ENCODE measurements around the gene PLEKHS1. TPM values are rescaled to one million over a fixed set of nuclear protein-coding genes. Genes with fewer than 3 reads are reported as not detected.

The PLEKHS1 gene
- total and polyA plus RNA-seq, 11 donors: not detected

DNA sequence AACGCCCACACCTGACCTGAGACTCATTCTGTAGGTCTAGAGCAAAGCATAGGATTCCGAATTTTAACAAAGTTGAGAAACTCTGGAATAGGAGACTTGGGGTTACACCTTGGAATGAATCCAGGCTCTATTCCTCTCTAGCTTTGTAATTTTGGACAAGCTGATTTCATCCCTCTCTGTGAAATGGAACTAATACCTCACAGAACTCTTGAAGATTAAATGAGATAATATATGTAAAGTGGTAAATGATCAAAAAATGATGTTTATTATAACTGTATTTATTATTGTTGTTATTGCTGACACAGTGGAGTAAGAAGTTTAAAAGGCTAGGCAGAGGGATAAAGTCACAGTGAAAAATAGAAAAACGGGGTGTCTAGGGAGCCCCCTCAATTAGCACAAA lies 39.5 kb upstream of the PLEKHS1 start:
- Histone ChIP-seq H3K27ac (no peak overlapping the region), H3K9me3 (no peaks in the 10 kb centered on the region), H3K4me3 (no peak overlapping the region), H3K4me1 (peaks cover 0 to 31% (median 7%) of the 10 kb centered on the region in 12 donors), H3K27me3 (no peaks in the 10 kb centered on the region), H3K36me3 (peaks cover 0 to 21% (median 5%) of the 10 kb centered on the region in 9 donors)
- TF ChIP-seq CTCF (IDR thresholded peaks at IDR 0.05): no peak
- no peak for TF ChIP-seq POLR2A (IDR thresholded peaks at IDR 0.05)
- 95 to 97% (median 96%) methylated on average over 3 of the region's 3 CpGs for WGBS, 4 donors
- intact Hi-C loops (cut with DNase I): loop anchor here in 1 of 10 donors (10.0 kb wide), 1 partner anchor 73 kb away; no protein-coding TSS in a partner anchor
- no peak for ATAC-seq
- DNase-seq: no peak

GRCh38 chr10:113712755-113713639 lies 38.5 kb upstream of the PLEKHS1 start:
- peaks cover 0 to 1% (median 0%) of the 10 kb centered on the region in 12 donors for H3K9me3 ChIP-seq
- 78 to 93% (median 84%) methylated on average over 8 of the region's 8 CpGs for WGBS, 4 donors

DNA sequence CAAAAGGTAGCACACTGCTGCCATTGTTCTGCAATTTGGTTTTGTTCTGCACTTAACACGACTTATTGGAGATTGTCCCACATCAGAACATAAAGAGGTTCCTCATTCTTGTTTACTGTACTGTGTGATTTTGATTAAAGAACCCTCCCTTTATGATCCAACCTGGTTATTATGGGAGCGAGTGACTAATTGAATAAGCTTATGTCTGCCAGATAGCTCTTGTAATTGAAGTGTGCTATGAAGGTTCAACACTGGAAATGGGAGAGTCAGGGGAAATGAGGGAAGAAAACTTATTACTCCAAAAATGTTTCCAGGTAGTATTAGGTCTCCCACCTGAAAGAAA lies 37.9 kb upstream of the PLEKHS1 start:
- peaks cover 0 to 25% (median 5%) of the 10 kb centered on the region in 12 donors for H3K4me1 ChIP-seq
- ATAC-seq (no peak), DNase-seq (no peak)
- H3K36me3 ChIP-seq: peaks cover 0 to 26% (median 9%) of the 10 kb centered on the region in 9 donors
- H3K27ac ChIP-seq: no peak overlapping the region
- intact Hi-C loops (cut with DNase I): loop anchor here in 1 of 10 donors (10.0 kb wide), 1 partner anchor 71 kb away; no protein-coding TSS in a partner anchor
- 78 to 88% (median 84%) methylated on average over 2 of the region's 2 CpGs for WGBS, 4 donors
- no peak overlapping the region for H3K4me3 ChIP-seq
- H3K27me3 ChIP-seq: no peaks in the 10 kb centered on the region
- no peak for TF ChIP-seq CTCF (IDR thresholded peaks at IDR 0.05)
- H3K9me3 ChIP-seq: peaks cover 0 to 4% (median 0%) of the 10 kb centered on the region in 12 donors

More at GRCh38 chr10:113712755-113713639, 38.5 kb upstream of the PLEKHS1 start:
- H3K36me3 ChIP-seq: peaks cover 0 to 25% (median 9%) of the 10 kb centered on the region in 9 donors
- no peak overlapping the region for H3K4me3 ChIP-seq
- TF ChIP-seq POLR2A (IDR thresholded peaks at IDR 0.05) (no peak), CTCF (IDR thresholded peaks at IDR 0.05) (no peak)
- ATAC-seq (no peak), DNase-seq (no peak)
- intact Hi-C loops (cut with DNase I): loop anchor here in 1 of 10 donors (10.0 kb wide), 1 partner anchor 72 kb away; no protein-coding TSS in a partner anchor
- no peaks in the 10 kb centered on the region for H3K27me3 ChIP-seq
- H3K4me1 ChIP-seq: peaks cover 0 to 25% (median 5%) of the 10 kb centered on the region in 12 donors
- no peak overlapping the region for H3K27ac ChIP-seq
